Measurements from ENCODE around the gene CNFN.

CNFN gene

DNA sequence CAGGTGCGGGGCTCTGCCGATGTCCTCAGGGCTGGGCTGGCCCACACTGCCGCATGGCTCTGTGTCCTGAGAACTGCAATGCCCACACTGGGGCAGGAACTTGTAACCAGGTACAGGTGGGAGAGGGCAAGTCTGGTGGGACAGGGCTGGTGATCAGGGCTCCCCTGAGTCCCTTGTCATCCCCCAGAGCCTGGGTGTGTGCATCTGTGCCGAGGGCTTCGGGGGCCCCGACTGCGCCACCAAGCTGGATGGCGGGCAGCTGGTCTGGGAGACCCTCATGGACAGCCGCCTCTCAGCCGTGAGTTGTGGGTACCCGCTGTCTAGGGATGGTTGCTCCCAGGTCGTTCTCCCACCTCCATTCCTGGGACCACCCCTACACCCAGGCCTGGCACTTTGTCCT lies 34.2 kb downstream of the CNFN start:
- Histone ChIP-seq H3K79me2 (ENCODE audit: control insufficient read depth, low read length) (no peaks in the 10 kb centered on the region), H3K4me2 (ENCODE audit: low read length) (no peak overlapping the region), H3K9me3 (ENCODE audit: control insufficient read depth, insufficient read depth, low read length) (no peaks in the 10 kb centered on the region), H3K4me1 (ENCODE audit: control insufficient read depth, low read length) (no peaks in the 10 kb centered on the region), H3K36me3 (ENCODE audit: control insufficient read depth, low read length) (peaks cover 5% of the 10 kb centered on the region; the same call in 1 of the 2 replicates), H4K20me1 (ENCODE audit: control insufficient read depth, insufficient read depth, low read depth, low read length) (no peaks in the 10 kb centered on the region), H3K27ac (ENCODE audit: low read depth, low read length) (no peak overlapping the region), H3K9me2 (replicated peaks; ENCODE audit: control insufficient read depth, low read length) (no peaks in the 10 kb centered on the region), H3K4me3 (ENCODE audit: low read length) (no peak overlapping the region), H3F3A (ENCODE audit: control insufficient read depth, insufficient read depth) (peaks cover 6% of the 10 kb centered on the region; the same call in 1 of the 2 replicates), H3K27me3 (ENCODE audit: control insufficient read depth, low read length) (no peaks in the 10 kb centered on the region)
- TF ChIP-seq, protein P1, sequence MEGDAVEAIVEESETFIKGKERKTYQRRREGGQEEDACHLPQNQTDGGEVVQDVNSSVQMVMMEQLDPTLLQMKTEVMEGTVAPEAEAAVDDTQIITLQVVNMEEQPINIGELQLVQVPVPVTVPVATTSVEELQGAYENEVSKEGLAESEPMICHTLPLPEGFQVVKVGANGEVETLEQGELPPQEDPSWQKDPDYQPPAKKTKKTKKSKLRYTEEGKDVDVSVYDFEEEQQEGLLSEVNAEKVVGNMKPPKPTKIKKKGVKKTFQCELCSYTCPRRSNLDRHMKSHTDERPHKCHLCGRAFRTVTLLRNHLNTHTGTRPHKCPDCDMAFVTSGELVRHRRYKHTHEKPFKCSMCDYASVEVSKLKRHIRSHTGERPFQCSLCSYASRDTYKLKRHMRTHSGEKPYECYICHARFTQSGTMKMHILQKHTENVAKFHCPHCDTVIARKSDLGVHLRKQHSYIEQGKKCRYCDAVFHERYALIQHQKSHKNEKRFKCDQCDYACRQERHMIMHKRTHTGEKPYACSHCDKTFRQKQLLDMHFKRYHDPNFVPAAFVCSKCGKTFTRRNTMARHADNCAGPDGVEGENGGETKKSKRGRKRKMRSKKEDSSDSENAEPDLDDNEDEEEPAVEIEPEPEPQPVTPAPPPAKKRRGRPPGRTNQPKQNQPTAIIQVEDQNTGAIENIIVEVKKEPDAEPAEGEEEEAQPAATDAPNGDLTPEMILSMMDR (IDR thresholded peaks at IDR 0.05; ENCODE audit: low read depth, low read length, poor library complexity, severe bottlenecking): no peak
- TF ChIP-seq EZH2phosphoT487 (IDR thresholded peaks at IDR 0.05; ENCODE audit: borderline replicate concordance, low read length): no peak

DNA sequence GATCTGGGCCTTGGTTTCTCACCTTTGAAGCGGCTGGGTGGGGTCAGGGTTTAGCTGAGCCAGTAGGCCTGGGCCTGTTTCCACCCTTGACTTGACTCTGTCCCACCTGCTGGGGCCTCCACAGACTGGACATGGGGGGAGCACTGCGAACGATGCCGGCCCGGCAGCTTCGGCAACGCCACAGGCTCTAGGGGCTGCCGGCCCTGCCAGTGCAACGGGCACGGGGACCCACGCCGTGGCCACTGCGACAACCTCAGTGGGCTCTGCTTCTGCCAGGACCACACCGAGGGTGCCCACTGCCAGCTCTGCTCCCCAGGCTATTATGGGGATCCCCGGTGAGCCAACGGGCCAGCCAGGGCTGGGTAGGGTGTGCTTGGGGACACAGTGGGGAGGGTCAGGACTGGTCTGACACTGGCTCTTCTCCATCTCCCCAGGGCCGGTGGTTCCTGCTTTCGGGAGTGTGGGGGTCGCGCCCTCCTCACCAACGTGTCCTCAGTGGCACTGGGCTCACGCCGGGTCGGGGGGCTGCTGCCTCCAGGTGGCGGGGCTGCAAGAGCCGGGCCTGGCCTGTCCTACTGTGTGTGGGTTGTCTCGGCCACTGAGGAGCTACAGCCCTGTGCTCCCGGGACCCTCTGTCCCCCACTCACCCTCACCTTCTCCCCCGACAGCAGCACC lies 36.6 kb downstream of the CNFN start:
- no peaks in the 10 kb centered on the region for H3K9me2 ChIP-seq (replicated peaks; ENCODE audit: control insufficient read depth, low read length)
- TF ChIP-seq, protein P1 (IDR thresholded peaks at IDR 0.05; ENCODE audit: low read depth, low read length, poor library complexity, severe bottlenecking): no peak
- TF ChIP-seq EZH2phosphoT487 (IDR thresholded peaks at IDR 0.05; ENCODE audit: borderline replicate concordance, low read length): no peak
- no peaks in the 10 kb centered on the region for H3K9me3 ChIP-seq (ENCODE audit: control insufficient read depth, insufficient read depth, low read length)
- H3K36me3 ChIP-seq (ENCODE audit: control insufficient read depth, low read length): peaks cover 5% of the 10 kb centered on the region; the same call in 1 of the 2 replicates
- H3K4me1 ChIP-seq (ENCODE audit: control insufficient read depth, low read length): no peaks in the 10 kb centered on the region
- H3K79me2 ChIP-seq (ENCODE audit: control insufficient read depth, low read length): no peaks in the 10 kb centered on the region
- no peak overlapping the region for H3K4me3 ChIP-seq (ENCODE audit: low read length)
- H3K27ac ChIP-seq (ENCODE audit: low read depth, low read length): no peak overlapping the region
- H4K20me1 ChIP-seq (ENCODE audit: control insufficient read depth, insufficient read depth, low read depth, low read length): no peaks in the 10 kb centered on the region
- H3F3A ChIP-seq (ENCODE audit: control insufficient read depth, insufficient read depth): no peaks in the 10 kb centered on the region
- no peaks in the 10 kb centered on the region for H3K27me3 ChIP-seq (ENCODE audit: control insufficient read depth, low read length)
- no peak overlapping the region for H3K4me2 ChIP-seq (ENCODE audit: low read length)

DNA sequence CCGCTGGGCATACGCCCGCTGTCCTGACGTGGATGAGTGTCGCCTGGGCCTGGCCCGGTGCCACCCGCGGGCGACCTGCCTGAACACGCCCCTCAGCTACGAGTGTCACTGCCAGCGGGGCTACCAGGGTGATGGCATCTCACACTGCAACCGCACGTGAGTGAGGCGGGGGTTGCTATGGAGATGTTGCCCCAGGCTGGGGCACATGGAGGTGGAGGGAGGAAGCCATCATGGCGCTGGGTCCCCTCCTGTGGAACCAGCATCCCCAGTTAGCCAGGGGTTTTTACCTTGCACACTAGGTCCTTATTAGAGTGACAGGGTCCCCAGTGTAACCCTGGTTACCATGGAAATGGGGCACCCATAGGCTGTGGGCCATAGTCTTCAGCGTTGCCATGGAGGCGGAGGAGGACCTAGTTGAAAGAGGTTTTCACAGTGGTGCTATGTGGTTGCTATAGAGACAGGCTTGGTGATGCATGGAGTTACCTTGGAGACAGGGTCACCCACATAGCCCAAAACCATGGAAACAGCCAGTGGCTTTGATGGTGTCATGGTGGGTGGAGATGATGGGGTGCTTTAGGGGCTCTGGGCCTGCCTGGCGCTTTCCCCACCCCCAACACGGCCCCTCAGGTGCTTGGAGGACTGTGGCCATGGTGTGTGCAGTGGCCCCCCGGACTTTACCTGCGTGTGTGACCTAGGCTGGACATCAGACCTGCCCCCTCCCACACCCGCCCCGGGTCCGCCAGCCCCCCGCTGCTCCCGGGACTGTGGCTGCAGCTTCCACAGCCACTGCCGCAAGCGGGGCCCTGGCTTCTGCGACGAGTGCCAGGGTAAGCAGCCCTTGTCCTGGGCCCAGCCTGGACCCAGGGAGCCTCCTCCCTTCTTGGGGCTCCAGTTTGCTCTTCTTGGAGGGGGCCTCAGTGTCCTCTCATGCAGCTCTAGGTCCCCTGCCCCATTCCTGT lies 37.5 kb downstream of the CNFN start:
- Histone ChIP-seq H4K20me1 (ENCODE audit: control insufficient read depth, insufficient read depth, low read depth, low read length) (no peaks in the 10 kb centered on the region), H3K4me1 (ENCODE audit: control insufficient read depth, low read length) (no peaks in the 10 kb centered on the region), H3K4me2 (ENCODE audit: low read length) (no peak overlapping the region), H3K79me2 (ENCODE audit: control insufficient read depth, low read length) (no peaks in the 10 kb centered on the region), H3F3A (ENCODE audit: control insufficient read depth, insufficient read depth) (no peaks in the 10 kb centered on the region), H3K27ac (ENCODE audit: low read depth, low read length) (no peak overlapping the region), H3K27me3 (ENCODE audit: control insufficient read depth, low read length) (no peaks in the 10 kb centered on the region), H3K4me3 (ENCODE audit: low read length) (no peak overlapping the region), H3K36me3 (ENCODE audit: control insufficient read depth, low read length) (peaks cover 5% of the 10 kb centered on the region; the same call in 1 of the 2 replicates), H3K9me2 (replicated peaks; ENCODE audit: control insufficient read depth, low read length) (no peaks in the 10 kb centered on the region), H3K9me3 (ENCODE audit: control insufficient read depth, insufficient read depth, low read length) (no peaks in the 10 kb centered on the region)
- TF ChIP-seq, protein P1 (IDR thresholded peaks at IDR 0.05; ENCODE audit: low read depth, low read length, poor library complexity, severe bottlenecking): no peak
